ENCODE results near the gene ZSWIM5.
"Not testable (repeated sequence)": the region's sequence is repeated elsewhere in the genome, so short reads cannot be mapped to it uniquely, and the experiment has no call there.

ZSWIM5 gene

DNA sequence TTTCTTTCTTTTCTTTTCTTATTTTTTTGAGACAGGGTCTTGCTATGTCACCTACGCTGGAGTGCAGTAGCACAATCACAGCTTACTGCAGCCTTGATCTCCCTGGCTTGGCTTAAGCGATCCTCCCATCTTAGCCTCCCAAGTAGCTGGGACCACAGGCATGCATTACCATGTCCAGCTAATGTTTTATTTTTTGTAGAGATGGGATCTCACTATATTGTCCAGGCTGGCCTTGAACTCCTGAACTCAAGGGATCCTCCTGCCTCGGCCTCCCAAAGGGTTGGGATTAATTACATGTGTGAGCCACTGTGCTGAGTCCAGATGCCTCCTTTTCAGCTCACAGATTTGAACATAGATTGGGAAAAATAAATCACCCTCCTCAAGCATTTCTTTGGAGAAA lies 98.6 kb downstream of the ZSWIM5 start:
- Histone ChIP-seq H3K9me3 (ENCODE audit: control extremely low read depth in 1 of 5, control insufficient read depth in 4 of 5, insufficient read depth in 2 of 5, low read depth in 1 of 5, low read length in 4 of 5) (peaks cover 0 to 4% (median 0%) of the 10 kb centered on the region in 5 experiments), H3K4me3 (ENCODE audit: control insufficient read depth in 1 of 7, extremely low read depth in 1 of 7, insufficient read depth in 4 of 7, low read depth in 2 of 7, low read length in 6 of 7) (no peak overlapping the region), H3K27me3 (replicated peaks in 2 of 5; ENCODE audit: control insufficient read depth in 4 of 5, insufficient read depth in 5 of 5, low read length in 4 of 5) (no peaks in the 10 kb centered on the region), H3K36me3 (ENCODE audit: control insufficient read depth in 4 of 4, insufficient read depth in 4 of 4, low read length in 3 of 4) (no peaks in the 10 kb centered on the region), H3K27ac (ENCODE audit: insufficient read depth in 1 of 2, low read depth in 1 of 2, low read length in 2 of 2, poor library complexity in 1 of 2, severe bottlenecking in 2 of 2) (no peak overlapping the region), H3K4me1 (ENCODE audit: control extremely low read depth in 1 of 4, control insufficient read depth in 4 of 4, insufficient read depth in 4 of 4, low read length in 3 of 4) (no peaks in the 10 kb centered on the region)
- CTCF ChIA-PET, result interaction anchor here (1.4 kb wide), 1 partner anchor 15 kb away, joined by 3 read pairs; no protein-coding TSS in a partner anchor
- POLR2A ChIA-PET, result no interaction called here
- DNase-seq, result no peak
- WGBS (ENCODE audit: insufficient coverage), result 85% methylated on average over 3 of the region's 3 CpGs

- CTCF ChIA-PET; H3K4me1 ChIP-seq (ENCODE audit: control extremely low read depth in 1 of 4, control insufficient read depth in 4 of 4, insufficient read depth in 4 of 4, low read length in 3 of 4); H3K4me3 ChIP-seq (ENCODE audit: control insufficient read depth in 1 of 7, extremely low read depth in 1 of 7, insufficient read depth in 4 of 7, low read depth in 2 of 7, low read length in 6 of 7); H3K27me3 ChIP-seq (replicated peaks in 2 of 5; ENCODE audit: control insufficient read depth in 4 of 5, insufficient read depth in 5 of 5, low read length in 4 of 5); H3K9me3 ChIP-seq (ENCODE audit: control extremely low read depth in 1 of 5, control insufficient read depth in 4 of 5, insufficient read depth in 2 of 5, low read depth in 1 of 5, low read length in 4 of 5); H3K36me3 ChIP-seq (ENCODE audit: control insufficient read depth in 4 of 4, insufficient read depth in 4 of 4, low read length in 3 of 4); H3K27ac ChIP-seq (ENCODE audit: insufficient read depth in 1 of 2, low read depth in 1 of 2, low read length in 2 of 2, poor library complexity in 1 of 2, severe bottlenecking in 2 of 2); POLR2A ChIA-PET: not testable (repeated sequence)
- no CpG with 5 or more reads among the region's 6 CpGs for WGBS (ENCODE audit: insufficient coverage)
- peak in 1 of 3 donors; percentile 25 for DNase-seq
Observed at GRCh38 chr1:45106864-45107263, 99.5 kb downstream of the ZSWIM5 start.

DNA sequence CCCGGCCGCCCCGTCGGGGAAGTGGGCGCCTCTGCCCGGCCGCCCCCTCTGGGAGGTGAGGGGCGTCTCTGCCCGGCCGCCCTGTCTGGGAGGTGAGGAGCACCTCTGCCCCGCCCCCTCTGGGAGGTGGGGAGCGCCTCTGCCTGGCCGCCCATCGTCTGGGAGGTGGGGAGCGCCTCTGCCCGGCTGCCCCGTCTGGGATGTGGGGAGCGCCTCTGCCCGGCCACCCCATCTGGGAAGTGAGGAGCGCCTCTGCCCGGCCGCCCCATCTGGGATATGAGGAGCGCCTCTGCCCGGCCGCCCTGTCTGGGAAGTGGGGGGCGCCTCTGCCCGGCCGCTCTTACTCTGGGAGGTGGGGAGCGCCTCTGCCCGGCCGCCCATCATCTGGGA lies 100.3 kb downstream of the ZSWIM5 start:
- H3K27me3 ChIP-seq (replicated peaks in 2 of 5; ENCODE audit: control insufficient read depth in 4 of 5, insufficient read depth in 5 of 5, low read length in 4 of 5); H3K36me3 ChIP-seq (ENCODE audit: control insufficient read depth in 4 of 4, insufficient read depth in 4 of 4, low read length in 3 of 4); H3K9me3 ChIP-seq (ENCODE audit: control extremely low read depth in 1 of 5, control insufficient read depth in 4 of 5, insufficient read depth in 2 of 5, low read depth in 1 of 5, low read length in 4 of 5); DNase-seq; H3K27ac ChIP-seq (ENCODE audit: insufficient read depth in 1 of 2, low read depth in 1 of 2, low read length in 2 of 2, poor library complexity in 1 of 2, severe bottlenecking in 2 of 2); CTCF ChIA-PET; POLR2A ChIA-PET; H3K4me1 ChIP-seq (ENCODE audit: control extremely low read depth in 1 of 4, control insufficient read depth in 4 of 4, insufficient read depth in 4 of 4, low read length in 3 of 4); H3K4me3 ChIP-seq (ENCODE audit: control insufficient read depth in 1 of 7, extremely low read depth in 1 of 7, insufficient read depth in 4 of 7, low read depth in 2 of 7, low read length in 6 of 7): not testable (repeated sequence)
- WGBS (ENCODE audit: insufficient coverage), result 97% methylated on average over 5 of the region's 31 CpGs

- H3K9me3 ChIP-seq (ENCODE audit: control extremely low read depth in 1 of 5, control insufficient read depth in 4 of 5, insufficient read depth in 2 of 5, low read depth in 1 of 5, low read length in 4 of 5); DNase-seq; POLR2A ChIA-PET: not testable (repeated sequence)
Observed at GRCh38 chr1:45105486-45106155, 100.8 kb downstream of the ZSWIM5 start.

GRCh38 chr1:45103534-45103933 lies 102.9 kb downstream of the ZSWIM5 start:
- ChIA-PET CTCF (no interaction called here), POLR2A (interaction anchor here (0.6 kb wide), 1 partner anchor 847 kb away, joined by 3 read pairs; no protein-coding TSS in a partner anchor)
- Histone ChIP-seq H3K4me1 (ENCODE audit: control extremely low read depth in 1 of 4, control insufficient read depth in 4 of 4, insufficient read depth in 4 of 4, low read length in 3 of 4) (no peaks in the 10 kb centered on the region), H3K9me3 (ENCODE audit: control extremely low read depth in 1 of 5, control insufficient read depth in 4 of 5, insufficient read depth in 2 of 5, low read depth in 1 of 5, low read length in 4 of 5) (peaks cover 0 to 2% (median 0%) of the 10 kb centered on the region in 5 experiments), H3K27me3 (replicated peaks in 2 of 5; ENCODE audit: control insufficient read depth in 4 of 5, insufficient read depth in 5 of 5, low read length in 4 of 5) (no peaks in the 10 kb centered on the region), H3K27ac (ENCODE audit: insufficient read depth in 1 of 2, low read depth in 1 of 2, low read length in 2 of 2, poor library complexity in 1 of 2, severe bottlenecking in 2 of 2) (no peak overlapping the region), H3K36me3 (ENCODE audit: control insufficient read depth in 4 of 4, insufficient read depth in 4 of 4, low read length in 3 of 4) (no peaks in the 10 kb centered on the region), H3K4me3 (ENCODE audit: control insufficient read depth in 1 of 7, extremely low read depth in 1 of 7, insufficient read depth in 4 of 7, low read depth in 2 of 7, low read length in 6 of 7) (no peak overlapping the region)
- no peak for DNase-seq

More at GRCh38 chr1:45105486-45106155, 100.8 kb downstream of the ZSWIM5 start:
- 95% methylated on average over 34 of the region's 43 CpGs for WGBS (ENCODE audit: insufficient coverage)
- H3K27me3 ChIP-seq (replicated peaks in 2 of 5; ENCODE audit: control insufficient read depth in 4 of 5, insufficient read depth in 5 of 5, low read length in 4 of 5); H3K4me3 ChIP-seq (ENCODE audit: control insufficient read depth in 1 of 7, extremely low read depth in 1 of 7, insufficient read depth in 4 of 7, low read depth in 2 of 7, low read length in 6 of 7); H3K36me3 ChIP-seq (ENCODE audit: control insufficient read depth in 4 of 4, insufficient read depth in 4 of 4, low read length in 3 of 4); CTCF ChIA-PET; H3K27ac ChIP-seq (ENCODE audit: insufficient read depth in 1 of 2, low read depth in 1 of 2, low read length in 2 of 2, poor library complexity in 1 of 2, severe bottlenecking in 2 of 2); H3K4me1 ChIP-seq (ENCODE audit: control extremely low read depth in 1 of 4, control insufficient read depth in 4 of 4, insufficient read depth in 4 of 4, low read length in 3 of 4): not testable (repeated sequence)

GRCh38 chr1:45101947-45102346 lies 104.5 kb downstream of the ZSWIM5 start:
- ChIA-PET POLR2A (no interaction called here), CTCF (no interaction called here)
- Histone ChIP-seq H3K4me3 (ENCODE audit: control insufficient read depth in 1 of 7, extremely low read depth in 1 of 7, insufficient read depth in 4 of 7, low read depth in 2 of 7, low read length in 6 of 7) (no peak overlapping the region), H3K27ac (ENCODE audit: insufficient read depth in 1 of 2, low read depth in 1 of 2, low read length in 2 of 2, poor library complexity in 1 of 2, severe bottlenecking in 2 of 2) (no peak overlapping the region), H3K36me3 (ENCODE audit: control insufficient read depth in 4 of 4, insufficient read depth in 4 of 4, low read length in 3 of 4) (no peaks in the 10 kb centered on the region), H3K27me3 (replicated peaks in 2 of 5; ENCODE audit: control insufficient read depth in 4 of 5, insufficient read depth in 5 of 5, low read length in 4 of 5) (no peaks in the 10 kb centered on the region), H3K4me1 (ENCODE audit: control extremely low read depth in 1 of 4, control insufficient read depth in 4 of 4, insufficient read depth in 4 of 4, low read length in 3 of 4) (no peaks in the 10 kb centered on the region), H3K9me3 (ENCODE audit: control extremely low read depth in 1 of 5, control insufficient read depth in 4 of 5, insufficient read depth in 2 of 5, low read depth in 1 of 5, low read length in 4 of 5) (peaks cover 0 to 2% (median 0%) of the 10 kb centered on the region in 5 experiments)
- DNase-seq, result no peak

DNA sequence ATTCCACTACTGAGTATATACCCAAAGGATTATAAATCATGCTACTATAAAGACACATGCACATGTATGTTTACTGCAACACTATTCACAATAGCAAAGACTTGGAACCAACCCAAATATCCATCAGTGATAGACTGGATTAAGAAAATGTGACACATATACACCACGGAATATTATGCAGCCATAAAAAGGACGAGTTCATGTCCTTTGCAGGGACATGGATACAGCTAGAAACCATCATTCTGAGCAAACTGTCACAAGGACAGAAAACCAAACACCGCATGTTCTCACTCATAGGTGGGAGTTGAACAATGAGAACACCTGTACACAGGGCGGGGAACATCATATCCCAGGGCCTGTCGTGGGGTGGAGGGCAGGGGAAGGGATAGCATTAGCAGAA lies 104.9 kb downstream of the ZSWIM5 start:
- CTCF ChIA-PET; H3K27me3 ChIP-seq (replicated peaks in 2 of 5; ENCODE audit: control insufficient read depth in 4 of 5, insufficient read depth in 5 of 5, low read length in 4 of 5); H3K36me3 ChIP-seq (ENCODE audit: control insufficient read depth in 4 of 4, insufficient read depth in 4 of 4, low read length in 3 of 4); H3K9me3 ChIP-seq (ENCODE audit: control extremely low read depth in 1 of 5, control insufficient read depth in 4 of 5, insufficient read depth in 2 of 5, low read depth in 1 of 5, low read length in 4 of 5); H3K4me1 ChIP-seq (ENCODE audit: control extremely low read depth in 1 of 4, control insufficient read depth in 4 of 4, insufficient read depth in 4 of 4, low read length in 3 of 4); H3K27ac ChIP-seq (ENCODE audit: insufficient read depth in 1 of 2, low read depth in 1 of 2, low read length in 2 of 2, poor library complexity in 1 of 2, severe bottlenecking in 2 of 2); H3K4me3 ChIP-seq (ENCODE audit: control insufficient read depth in 1 of 7, extremely low read depth in 1 of 7, insufficient read depth in 4 of 7, low read depth in 2 of 7, low read length in 6 of 7); DNase-seq; POLR2A ChIA-PET: not testable (repeated sequence)
- 100% methylated on average over 1 of the region's 5 CpGs for WGBS (ENCODE audit: insufficient coverage)

All from common myeloid progenitor, CD34-positive (primary cell).